Measurements from ENCODE around the gene SOCS7.
A peak's percentile ranks its signal among the peaks of the same experiment; 100 is the strongest.

The SOCS7 gene

DNA sequence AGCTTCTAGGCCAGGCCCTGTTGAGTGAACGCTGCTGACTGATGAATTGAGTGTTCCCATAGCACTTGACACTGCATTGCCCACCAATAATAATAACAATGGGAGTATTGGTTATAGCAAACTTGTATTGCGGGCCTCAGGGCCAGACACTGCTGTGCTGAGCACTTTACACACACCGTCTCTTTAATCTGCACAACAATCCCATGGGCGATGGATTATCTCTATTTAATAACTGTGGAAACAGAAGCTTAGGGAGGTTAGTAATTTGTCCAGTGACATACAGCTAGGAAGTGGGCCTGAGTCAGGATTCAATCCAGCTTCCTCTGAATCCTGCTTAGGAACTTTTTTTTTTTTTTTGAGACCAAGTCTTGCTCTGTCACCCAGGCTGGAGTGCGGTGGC is 87.8 kb downstream of the SOCS7 start:
- DNase-seq (ENCODE audit: low read depth), result no peak
- no peak for TF ChIP-seq CTCF (IDR thresholded peaks at IDR 0.05; ENCODE audit: low read length, missing control alignments)
- no peak overlapping the region for H3K4me3 ChIP-seq (replicated peaks; ENCODE audit: low read depth, low read length)

- DNase-seq (ENCODE audit: low read depth), result no peak
- TF ChIP-seq CTCF (IDR thresholded peaks at IDR 0.05; ENCODE audit: low read length, missing control alignments), result no peak
- no peak overlapping the region for H3K4me3 ChIP-seq (replicated peaks; ENCODE audit: low read depth, low read length)
Measured at GRCh38 chr17:38440614-38441397, 89.2 kb downstream of the SOCS7 start.

GRCh38 chr17:38441429-38442061 is 89.9 kb downstream of the SOCS7 start:
- no peak for DNase-seq (ENCODE audit: low read depth)
- TF ChIP-seq CTCF (IDR thresholded peaks at IDR 0.05; ENCODE audit: low read length, missing control alignments), result no peak
- no peak overlapping the region for H3K4me3 ChIP-seq (replicated peaks; ENCODE audit: low read depth, low read length)

GRCh38 chr17:38442548-38442947 is 90.9 kb downstream of the SOCS7 start:
- H3K4me3 ChIP-seq (replicated peaks; ENCODE audit: low read depth, low read length), result no peak overlapping the region
- DNase-seq (ENCODE audit: low read depth), result no peak
- no peak for TF ChIP-seq CTCF (IDR thresholded peaks at IDR 0.05; ENCODE audit: low read length, missing control alignments)

DNA sequence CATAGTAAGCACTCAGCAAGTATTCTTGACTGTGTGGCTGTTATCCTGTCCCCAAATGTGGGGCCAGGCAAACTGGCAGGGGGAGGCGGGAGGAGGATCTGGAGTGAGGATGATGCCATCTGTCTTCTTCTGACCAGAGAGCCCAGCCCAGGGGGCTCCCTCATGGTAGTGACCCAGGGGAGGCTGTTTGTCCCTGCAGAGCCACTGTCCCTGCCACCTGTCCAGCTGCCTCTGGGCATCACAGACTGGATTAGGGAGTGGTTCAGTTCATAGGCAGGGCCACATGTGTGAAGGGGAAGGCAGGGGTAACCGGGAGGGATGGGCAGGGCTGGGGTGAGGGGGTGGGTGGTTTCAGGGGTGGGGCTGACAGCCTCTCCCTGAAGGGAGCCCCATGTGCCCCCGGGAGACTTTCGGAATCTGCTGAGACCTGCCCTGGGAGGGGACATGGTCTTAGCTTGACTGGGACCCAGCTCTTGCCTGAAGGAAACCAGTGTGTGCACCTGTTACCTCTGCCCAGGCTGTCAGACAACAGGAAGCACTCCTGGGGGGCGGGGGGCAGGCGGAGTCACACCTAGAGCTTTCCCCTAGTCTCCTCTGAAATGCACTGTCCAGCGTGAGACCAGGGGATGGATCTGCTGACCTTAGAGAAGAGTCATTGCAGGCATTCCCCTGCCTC is 91.8 kb downstream of the SOCS7 start:
- no peak for TF ChIP-seq CTCF (IDR thresholded peaks at IDR 0.05; ENCODE audit: low read length, missing control alignments)
- DNase-seq (ENCODE audit: low read depth), result no peak
- H3K4me3 ChIP-seq (replicated peaks; ENCODE audit: low read depth, low read length), result no peak overlapping the region

DNA sequence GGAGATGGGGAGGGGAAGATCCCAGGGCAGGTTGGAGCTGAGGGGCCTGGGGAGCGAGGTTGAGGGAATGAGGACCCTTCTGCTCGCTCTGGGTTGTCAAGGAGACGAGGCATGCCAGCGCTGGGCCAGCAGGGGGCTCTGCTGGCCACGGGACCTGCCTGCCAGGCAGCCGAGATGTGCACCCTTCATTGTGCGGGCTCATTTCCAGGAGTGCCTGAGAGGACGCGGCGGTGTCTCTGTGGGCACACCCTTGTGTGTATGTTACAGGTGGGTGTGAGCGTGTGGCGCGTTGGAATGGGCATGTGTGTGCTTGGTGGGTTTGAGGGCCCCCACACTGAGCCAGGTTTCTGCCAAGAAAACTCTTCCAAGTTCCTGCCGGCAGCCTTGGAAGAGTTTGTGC is 92.5 kb downstream of the SOCS7 start:
- TF ChIP-seq CTCF (IDR thresholded peaks at IDR 0.05; ENCODE audit: low read length, missing control alignments), result peak; percentile 93
- peak; percentile 69 for DNase-seq (ENCODE audit: low read depth)
- H3K4me3 ChIP-seq (replicated peaks; ENCODE audit: low read depth, low read length), result no peak overlapping the region

Data from fibroblast of pulmonary artery (primary cell).